NCI-H2107 (cell line): ENCODE data around the gene ZNF135.

Experiments
- DNase-seq: peaks from one replicate; lab custom pipeline; 2025; lab: John Stamatoyannopoulos, UW

ZNF135 gene

DNA sequence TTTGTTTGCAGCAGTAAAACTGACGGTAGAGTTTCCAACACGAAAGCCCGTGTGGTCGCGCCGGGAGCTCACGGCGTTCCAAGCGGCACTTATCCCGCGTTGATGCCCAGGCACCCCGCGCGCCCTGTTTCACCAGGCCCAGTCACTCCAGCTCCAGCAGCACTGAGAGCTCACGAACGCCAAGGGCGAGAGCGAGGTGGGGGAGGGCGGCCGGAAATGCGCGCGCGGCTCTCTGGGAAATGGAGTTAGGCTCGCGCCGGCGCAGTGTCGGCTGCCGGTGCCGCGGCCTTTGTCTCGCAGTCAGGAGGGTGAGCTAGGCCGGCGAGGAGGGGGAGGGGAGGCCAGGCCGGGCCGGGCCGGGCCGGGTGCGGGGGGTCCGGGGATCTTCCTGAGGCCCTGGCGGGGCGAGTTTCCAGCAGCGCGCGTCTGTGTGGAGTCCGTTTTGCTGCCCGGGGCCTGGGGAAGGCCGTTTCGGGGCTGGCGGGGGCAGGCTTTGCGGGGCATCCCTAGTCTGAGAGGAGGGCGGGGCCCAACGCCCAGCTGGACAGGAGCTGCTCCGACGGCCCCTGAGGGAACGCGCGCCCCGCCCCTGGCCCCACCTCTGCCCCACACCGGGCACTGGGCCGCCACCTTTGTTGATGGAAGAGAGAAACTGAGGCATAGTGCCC lies at the start of gene ZNF135:
Gene ZNF135, plus strand, starts transcription at position 280 of the 668 bp plus-strand sequence. CDS start 721 bp downstream, outside the sequence.
- DNase-seq, result no peak

DNA sequence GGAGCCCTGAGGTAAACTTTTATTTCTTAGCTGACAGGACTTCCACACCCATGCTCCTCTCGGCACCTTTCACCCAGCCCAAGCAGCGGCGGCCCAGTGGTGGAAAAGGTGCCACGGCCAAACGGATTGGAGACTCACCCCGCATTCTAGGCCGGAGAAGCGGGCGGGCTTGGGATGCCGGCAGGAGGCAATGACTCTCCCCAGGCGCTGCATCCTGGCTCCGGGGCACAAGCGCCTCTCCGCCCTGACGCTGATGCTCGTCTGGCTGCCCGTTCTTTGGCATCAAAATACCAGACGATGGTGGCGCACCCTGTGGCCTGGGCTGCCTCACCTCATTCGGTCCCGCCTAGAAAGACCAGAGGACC lies 49.8 kb upstream of the ZNF135 start:
- no peak for DNase-seq

DNA sequence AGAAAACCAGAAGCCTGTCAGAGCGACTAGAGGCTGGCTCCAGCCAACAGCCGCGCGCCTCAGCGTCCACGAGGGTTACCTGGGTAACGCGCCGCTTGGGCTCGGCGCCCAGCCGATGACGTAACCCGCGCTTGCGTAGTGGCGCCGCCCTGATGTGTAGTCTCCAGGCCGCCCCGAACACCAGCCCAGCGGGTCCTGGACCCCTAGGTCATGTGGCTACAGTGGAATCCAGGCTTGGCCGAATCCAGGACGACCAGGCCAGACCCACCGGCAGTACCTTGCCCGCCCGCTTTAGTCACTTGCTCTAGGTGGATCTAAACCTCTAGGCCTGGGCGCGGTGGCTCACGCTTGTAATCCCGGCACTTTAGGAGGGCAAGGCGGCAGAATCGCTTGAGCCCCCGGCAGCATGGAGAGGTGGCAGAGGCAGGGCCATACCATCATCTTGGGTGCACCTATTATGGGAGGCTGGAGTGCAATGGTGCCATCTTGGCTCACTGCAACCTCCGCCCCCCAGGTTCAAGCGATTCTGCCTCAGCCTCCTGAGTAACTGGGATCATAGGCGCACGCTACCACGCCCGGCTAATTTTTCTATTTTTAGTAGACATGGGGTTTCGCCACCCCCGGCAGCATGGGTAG lies 49.3 kb upstream of the ZNF135 start:
- DNase-seq, result peak; percentile 87

DNA sequence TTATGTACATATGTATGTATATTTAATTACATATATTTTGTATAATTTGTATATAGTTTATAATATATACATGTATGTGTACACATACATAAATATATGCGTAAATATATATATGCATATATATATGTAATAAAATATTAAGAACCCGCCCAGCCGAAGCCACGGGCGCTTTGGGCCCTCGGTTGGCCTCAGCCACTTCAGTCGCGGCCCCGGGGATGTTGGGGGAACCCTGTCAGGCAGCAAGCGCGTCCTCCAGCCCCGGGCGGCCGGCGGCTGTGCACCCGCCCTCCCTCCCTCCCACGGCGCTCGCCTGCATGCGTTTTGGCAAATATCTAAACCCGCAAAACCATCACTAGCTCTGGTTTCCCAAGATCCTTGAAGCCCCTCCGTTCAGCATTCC lies 48.6 kb upstream of the ZNF135 start:
- no peak for DNase-seq

DNA sequence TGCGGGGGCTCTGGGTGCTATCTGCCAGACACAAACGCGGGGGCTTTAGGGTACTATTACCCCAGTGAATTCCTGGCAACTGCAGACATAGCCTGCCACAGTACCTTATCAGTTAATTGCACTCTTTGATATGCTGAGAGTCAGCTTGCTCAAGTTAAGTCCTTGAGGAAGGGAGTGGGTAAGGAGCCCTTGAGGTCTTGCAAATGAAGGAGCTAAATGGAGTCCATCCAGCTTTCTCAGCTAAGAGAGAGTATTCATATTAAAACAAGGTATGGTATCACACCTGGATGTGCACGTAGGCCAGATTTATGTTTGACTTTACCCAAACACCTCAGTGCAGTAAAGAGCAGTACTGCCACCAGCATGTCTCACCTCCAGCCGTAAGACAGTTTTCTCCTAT lies 44.9 kb upstream of the ZNF135 start:
- DNase-seq, result no peak

DNA sequence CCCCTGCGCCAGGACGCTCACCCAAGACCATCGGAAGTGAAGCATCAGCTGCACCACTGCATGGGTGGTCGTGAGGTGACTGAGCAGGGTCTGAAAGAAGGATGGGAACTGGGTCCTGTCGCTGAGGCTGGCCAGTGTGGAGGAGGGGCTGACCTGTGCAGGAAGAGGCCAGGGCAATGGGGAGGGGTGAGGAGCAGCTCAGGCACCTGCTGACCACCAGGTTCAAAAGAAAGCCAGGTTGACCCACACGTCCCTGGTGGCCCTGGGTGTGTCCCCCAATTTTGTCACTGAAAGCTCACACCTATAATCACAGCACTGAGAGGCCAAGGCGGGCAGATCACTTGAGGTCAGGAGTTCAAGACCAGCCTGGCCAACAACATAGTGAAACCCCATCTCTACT lies 39.0 kb upstream of the ZNF135 start:
- no peak for DNase-seq

DNA sequence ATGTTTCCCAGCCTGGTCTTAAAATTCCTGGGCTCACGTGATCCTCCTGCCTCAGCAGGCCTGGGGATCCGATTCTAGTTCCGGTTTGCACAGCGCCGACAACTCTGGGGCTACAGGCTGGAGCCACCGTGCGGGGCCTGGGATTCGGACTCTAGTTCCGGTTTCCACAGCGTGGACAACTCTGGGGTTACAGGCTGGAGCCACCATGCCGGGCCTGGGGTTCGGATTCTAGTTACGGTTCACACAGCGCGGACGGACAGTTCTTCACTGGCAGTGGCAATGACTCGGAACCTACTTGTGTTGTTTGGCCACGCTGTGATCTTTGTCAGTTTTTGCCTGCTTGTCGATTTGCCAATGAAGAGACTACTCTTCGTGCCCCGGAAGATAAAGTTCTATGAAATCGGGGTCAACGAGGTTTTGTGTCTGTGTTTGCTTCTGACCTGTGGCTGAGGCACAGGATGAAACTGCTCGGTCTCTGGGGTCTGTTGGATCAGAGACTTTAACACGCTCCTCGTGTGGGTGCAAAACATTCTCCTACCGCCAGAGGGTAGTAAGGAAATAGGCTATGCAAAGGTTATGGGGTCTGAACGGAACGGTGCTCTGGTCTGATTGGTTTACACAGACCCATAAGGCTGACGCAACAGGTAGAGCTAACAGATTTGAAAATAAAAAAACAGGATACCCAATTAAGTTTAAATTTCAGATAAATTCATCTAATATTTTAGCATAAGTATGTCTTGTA lies 37.4 kb upstream of the ZNF135 start:
- no peak for DNase-seq

DNA sequence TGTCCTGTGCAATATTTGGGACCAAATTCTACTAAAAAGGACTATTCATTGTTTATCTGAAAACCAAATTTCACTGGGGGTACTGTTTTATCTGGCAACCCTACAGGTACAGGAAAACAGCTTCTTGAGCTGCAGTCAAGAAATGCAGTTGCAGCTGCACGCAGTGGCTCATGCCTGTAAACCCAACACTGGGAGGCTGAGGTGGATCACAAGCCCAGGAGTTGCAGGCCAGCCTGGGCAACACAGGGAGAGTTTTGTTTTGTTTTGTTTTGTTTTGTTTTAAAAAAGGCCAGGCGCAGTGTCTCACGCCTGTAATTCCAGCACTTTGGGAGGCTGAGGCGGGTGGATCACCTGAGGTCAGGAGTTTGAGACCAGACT lies 36.8 kb upstream of the ZNF135 start:
- DNase-seq, result no peak

DNA sequence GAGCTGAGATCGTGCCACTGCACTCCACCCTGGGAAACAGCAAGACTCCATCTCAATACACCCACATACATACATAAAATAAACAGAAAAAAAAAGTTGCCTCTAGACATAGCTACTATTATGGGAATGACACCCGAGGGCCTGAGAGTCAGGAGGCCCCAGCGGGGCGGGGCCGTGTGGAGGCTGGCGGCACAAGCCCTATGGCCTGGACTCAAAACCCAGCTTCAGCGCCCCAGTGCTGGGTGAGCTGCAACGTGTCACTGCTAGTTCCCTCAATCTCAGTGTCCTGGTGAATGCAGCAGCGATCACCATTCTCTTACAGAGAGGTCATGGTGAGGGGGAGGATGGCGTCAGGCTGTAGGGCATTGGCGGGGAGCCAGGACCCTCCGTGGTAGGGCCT lies 34.4 kb upstream of the ZNF135 start:
- DNase-seq, result no peak

DNA sequence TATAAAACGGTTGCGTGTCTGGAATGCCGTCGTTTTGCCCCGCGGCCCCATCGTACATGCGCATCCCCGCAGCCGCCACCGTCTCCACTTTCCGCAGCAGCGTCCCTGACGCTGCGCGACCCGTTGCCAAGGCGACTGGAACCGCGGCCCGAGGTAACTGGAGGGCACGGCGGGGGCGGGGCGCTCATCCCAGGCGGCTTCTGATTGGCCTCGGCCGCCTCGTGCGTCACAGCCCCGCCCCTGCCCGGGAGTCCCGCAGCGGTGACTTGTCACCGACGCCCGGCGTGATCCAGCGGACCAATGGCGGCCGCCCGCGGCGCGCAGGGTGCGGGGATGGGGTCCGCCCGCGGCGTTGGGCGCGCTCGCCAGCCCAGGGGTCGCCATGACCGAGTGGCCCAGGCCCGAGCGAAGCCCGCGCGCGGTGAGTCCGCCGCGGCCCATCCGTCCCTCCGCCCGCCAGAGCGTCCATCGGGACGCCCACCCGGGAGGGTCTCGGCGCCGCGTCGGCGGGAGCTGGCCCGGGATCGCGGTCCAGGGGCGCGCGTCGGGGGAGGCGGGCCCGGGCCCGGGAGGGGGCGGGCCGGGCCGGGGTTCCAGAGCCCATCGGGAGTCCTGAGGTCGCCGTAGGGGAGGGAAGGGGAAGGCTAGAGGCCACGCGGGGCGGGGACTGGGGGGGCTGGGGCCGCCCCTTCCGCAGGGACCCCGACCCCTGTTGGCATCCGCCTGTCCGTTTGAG lies 25.2 kb upstream of the ZNF135 start, which contains the start of gene ZSCAN1:
Gene ZSCAN1, plus strand, starts transcription at position 285 of the 736 bp plus-strand sequence. CDS start 3,812 bp downstream, outside the sequence.
- no peak for DNase-seq

DNA sequence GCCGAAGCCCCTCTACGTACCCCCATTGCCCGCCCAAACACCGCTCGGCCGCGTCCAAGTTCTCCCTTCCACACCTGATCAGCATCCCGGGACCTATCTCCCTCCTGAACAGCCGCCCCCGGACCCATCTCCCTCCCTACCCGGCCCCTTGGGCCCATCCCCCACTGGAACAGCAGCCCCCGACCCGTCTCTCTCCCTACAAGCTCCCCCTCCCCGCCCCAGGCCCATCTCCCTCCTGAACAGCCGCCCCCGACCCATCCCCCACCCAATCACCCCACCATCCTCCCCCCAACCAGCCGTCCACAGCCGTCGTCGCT lies 24.6 kb upstream of the ZNF135 start:
- DNase-seq, result no peak

DNA sequence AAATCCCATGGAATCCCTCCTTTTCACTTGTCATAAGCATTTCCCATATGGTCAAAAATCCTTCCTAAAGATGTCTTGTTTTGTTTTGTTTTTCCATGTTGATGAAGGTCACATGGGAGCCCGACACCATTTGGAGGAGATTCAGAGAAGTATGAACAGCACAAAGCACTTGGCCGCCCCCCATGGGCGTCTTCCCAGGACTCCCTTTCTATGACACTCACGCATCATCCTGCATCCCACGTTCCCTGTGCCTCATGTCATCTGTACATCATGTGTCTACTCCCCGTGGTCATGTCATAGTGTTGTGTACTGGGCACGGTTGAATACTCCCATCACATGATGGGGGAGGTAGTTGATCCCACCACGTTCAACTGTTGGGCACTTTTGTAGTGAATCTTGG lies 23.2 kb upstream of the ZNF135 start:
- DNase-seq, result no peak

DNA sequence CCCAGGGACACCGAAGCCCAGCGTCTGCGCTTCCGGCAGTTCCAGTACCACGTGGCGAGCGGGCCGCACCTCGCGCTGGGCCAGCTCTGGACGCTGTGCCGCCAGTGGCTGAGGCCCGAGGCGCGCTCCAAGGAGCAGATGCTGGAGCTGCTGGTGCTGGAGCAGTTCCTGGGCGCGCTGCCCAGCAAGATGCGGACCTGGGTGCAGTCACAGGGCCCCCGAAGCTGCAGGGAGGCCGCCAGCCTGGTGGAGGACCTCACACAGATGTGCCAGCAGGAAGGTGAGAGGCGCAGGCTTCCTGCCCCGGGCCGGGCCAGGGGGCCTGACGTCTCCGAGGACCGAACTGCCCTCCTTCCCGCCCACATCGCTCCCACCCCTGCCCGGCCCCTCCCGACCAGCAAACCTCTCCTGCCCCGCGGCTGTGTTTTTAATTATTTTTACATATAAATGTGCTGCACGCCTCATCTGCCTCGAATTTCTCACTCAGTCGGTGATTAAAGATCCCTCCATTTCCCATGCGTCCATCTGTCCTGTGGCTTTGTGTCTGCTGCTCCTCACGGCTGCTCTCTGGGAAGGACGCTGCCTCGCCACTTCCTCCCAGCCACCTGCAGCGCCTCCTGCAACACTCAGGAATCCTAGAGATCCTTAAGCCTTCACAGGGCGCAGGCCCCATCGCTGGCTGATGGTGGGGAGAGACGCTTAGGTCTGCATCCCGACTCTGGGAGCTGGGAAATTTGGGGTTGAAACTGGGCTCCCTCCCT lies 21.0 kb upstream of the ZNF135 start:
- DNase-seq, result no peak

DNA sequence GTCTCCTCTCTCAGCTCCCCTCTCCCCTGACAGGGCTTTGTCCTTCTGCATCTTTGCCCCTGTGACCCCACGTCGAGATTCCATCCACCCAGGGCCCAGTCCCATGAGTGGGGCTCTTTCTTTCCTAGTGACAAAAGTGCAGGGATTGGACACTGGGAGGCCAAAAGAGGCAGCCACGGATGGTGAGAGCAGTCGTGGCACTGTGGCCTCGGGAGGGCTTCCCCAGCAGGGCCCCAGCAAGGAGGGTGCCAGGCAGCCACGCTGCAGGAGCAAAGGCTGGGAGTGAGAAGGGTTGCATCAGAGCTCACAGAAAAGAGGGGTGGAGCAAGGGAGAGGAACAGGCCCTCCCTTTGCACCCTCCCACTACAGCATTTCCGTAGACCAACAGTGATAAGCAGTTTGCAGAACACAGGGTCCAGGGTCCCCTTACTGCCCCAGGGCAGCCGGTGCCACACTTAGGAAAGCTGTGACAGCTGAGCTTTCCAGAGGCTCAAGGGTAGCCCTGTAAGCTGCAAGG lies 20.3 kb upstream of the ZNF135 start:
- no peak for DNase-seq

DNA sequence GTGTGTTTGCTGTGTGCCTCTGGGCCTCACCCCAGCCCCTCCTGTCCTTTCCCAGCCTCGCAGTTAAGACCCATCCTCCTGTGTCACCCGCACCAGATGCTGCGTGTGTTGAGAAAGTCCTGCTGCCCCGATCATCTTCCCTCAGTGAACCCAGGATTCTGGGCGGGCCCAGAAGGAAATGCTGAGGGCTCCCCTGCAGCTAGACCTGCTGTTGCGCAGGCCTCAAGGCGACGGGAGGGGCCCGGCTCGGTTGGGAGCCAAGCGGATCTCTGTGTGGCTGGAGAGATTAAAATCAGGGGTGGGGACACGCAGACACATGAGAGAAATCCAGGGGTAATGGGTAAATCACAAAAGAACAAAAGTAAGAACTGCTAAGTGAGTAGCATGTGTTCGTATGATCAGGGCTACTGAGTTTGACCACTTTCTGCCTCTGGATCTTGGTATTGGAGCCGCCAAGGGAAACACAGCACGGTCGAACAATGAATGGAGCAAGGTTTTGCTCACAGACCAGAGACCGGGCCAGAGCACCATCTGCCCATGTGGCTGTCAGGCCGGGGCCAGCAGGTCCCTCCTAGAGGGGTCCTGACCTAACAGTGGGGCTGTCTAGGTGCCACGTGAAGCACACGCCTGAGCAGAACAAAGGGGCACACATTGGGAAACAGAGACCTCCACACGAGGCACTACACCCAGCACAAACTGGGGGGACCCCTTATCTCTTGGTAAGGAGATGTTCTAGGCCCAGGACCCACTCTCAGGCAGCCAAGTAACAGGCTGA lies 18.1 kb upstream of the ZNF135 start:
- no peak for DNase-seq

DNA sequence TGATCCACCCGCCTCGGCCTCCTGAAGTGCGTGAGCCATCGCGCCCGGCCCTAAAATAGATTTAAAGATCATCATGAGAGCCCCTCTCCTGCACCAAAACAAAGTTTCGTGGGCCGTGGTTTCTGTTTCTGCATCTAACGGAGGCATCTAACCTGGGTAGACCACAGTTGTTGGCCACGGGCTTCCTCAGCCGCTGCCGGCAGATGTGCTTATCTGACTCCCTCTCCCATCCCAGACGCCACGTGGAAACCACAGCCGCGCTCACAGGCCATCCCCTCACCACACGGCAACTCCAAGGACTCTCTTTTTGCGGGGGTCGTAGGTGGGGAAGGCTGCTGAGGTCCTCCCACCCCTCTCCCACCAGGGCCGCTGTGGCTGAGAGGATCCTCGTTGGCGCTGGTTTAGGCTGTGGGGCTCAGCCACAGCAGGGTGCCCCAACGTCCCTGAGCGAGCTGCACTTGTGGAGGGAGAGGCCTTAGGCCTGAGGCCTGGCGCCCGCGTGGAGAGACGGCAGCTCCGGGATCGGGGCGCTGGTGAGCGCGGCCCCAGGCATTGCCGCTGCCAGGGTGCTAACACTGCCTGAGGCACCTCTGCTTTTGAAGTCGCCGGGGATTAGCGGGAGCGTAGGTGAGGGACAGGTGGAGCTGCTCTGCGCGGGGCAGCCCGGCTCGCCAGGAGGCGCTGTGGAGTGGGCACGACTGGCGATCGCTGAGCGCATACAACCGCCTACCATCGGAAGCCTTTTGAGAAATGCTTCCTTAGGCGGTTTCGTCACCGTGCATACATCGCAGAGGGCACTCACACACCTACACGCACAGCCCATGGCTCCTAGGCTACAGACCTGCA lies 16.4 kb upstream of the ZNF135 start:
- no peak for DNase-seq

DNA sequence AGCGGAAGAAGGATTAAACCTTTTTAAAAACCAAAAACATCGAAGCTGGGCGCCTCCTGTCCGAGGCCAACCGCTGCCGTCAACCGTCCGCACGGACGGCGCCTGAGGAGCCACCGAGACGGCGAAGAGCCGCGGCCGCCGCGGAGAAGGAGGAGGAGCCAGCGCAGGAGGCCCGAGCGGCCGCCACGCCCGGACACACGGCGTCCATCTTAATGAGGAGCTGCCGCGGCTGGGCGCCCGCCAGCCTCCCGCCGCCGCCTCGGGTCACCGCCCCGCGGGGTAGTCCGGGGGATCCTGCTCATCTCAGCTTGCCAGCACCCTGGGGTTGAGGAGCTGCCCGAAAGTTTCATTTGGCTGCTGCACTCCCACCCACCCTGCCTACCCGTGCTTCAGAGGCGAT lies 14.7 kb upstream of the ZNF135 start:
- no peak for DNase-seq

DNA sequence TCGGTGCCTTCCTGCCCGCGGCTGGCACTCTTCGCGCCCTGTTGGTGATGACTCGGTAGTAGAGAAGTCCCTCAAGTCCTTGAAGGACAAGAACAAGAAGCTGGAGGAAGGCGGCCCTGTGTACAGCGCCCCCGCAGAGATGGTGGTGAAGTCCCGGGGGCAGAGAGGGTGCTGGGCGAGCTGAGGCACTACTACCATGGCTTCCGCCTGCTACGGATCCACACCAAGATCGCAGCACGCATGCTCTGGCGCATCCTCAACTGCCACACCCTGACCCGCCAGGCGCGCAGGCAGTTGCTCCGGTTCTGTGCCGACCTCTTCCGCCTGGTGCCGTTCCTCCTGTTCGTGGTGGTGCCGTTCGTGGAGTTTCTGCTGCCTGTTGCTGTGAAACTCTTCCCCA lies 14.2 kb upstream of the ZNF135 start:
- DNase-seq, result no peak

DNA sequence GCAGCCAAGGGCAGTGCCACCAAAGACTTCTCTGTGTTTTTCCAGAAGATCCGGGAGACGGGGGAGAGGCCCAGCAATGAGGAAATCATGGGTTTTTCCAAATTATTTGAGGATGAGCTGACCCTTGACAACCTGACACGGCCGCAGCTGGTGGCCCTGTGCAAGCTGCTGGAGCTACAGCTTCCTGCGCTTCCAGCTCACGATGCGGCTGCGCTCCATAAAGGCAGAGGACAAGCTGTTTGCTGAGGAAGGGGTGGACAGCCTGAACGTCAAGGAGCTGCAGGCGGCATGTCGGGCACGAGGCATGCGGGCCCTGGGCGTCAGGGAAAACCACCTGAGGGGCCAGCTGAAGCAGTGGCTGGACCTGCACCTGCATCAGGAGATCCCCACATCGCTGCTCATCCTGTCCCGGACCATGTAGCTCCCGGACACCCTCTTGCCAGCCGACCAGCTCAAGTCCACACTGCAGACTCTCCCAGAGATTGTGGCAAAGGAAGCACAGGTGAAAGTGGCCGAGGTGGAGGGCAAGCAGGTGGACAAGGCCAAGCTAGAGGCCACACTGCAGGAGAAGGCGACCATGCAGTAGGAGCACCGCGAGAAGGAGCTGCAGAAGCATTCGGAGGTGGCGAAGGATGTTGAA lies 13.6 kb upstream of the ZNF135 start:
- DNase-seq, result no peak

DNA sequence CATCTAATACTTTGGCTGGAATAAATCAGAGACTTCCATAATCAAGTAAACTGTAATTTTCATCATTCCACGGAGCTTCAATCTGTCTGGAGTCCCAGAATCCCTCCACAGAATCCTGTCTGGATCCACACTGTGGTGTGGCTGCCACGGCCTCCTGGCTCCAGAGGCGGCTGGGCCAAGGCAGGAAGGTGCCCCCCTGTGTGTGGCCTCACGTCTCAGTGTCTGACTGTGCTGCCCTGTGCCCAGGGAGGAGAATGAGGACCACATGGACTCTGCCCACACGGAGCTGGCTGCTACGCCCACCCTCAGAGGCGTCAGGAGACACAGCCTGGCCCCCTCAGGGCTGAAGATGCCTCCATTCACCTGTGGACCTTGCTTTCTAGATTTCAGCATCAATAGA lies 12.2 kb upstream of the ZNF135 start:
- DNase-seq, result no peak
